HS-27A (cell line): ENCODE results near the gene WIF1.

ENCODE experiments used
- DNase-seq: peaks from one replicate; pipeline ENCODE4 v3.0.0-alpha.2; 2012; ENCODE audit warnings: low read depth, missing footprints

WIF1 gene

GRCh38 chr12:65022960-65023359 lies 98.1 kb downstream of the WIF1 start:
- DNase-seq: no peak

GRCh38 chr12:65022421-65022820 lies 98.7 kb downstream of the WIF1 start:
- DNase-seq: no peak

- DNase-seq: no peak
These were observed 101.3 kb downstream of the WIF1 start for GRCh38 chr12:65019696-65020234.

- no peak for DNase-seq
These were observed 104.0 kb downstream of the WIF1 start for GRCh38 chr12:65016881-65017650.

GRCh38 chr12:65015850-65016249 lies 105.3 kb downstream of the WIF1 start:
- DNase-seq: no peak

GRCh38 chr12:65014504-65015271 lies 106.4 kb downstream of the WIF1 start:
- no peak for DNase-seq

- no peak for DNase-seq
These were observed 110.7 kb downstream of the WIF1 start for GRCh38 chr12:65010437-65010836.

GRCh38 chr12:65005716-65006115 lies 115.4 kb downstream of the WIF1 start:
- no peak for DNase-seq

GRCh38 chr12:65004270-65004669 lies 116.8 kb downstream of the WIF1 start:
- DNase-seq: no peak
